A549 treated with Mapracorat at 1 μM for 4 hours (cell line): Measurements from ENCODE around the gene GADD45A. TPM values are rescaled to one million over a fixed set of nuclear protein-coding genes. Genes with fewer than 3 reads are reported as not detected.

Source experiments
- total RNA-seq: library from RNA; stranded (reverse); fragments of 200-300 nt; extraction: Qiagen RNA extraction; gene quantifications from 5 replicates; pipeline ENCODE4 v1.2.3, GENCODE V29; 2022

GADD45A gene
- total RNA-seq = 63.9 to 81.4 TPM (median 71.3 TPM) in 5 replicates

GRCh38 chr1:67685067-67685557, at the start of gene GADD45A:
Gene GADD45A (plus strand): TSS chr1:67685201. CDS start chr1:67685495, 294 bp downstream.

Other genes with a start within 250 kb of the GADD45A start
- gene GNG12, start 148.3 kb downstream of the GADD45A start, total RNA-seq = 56.6 to 70.6 TPM (median 67.8 TPM) in 5 replicates